BLaER1 treated with 17β-estradiol and CSF1 and Interleukin-3, amounts not matched to agents 10 nM and 100 nM (cell line): ENCODE results near the gene COX8A.
A peak's percentile ranks its signal among the peaks of the same experiment; 100 is the strongest.

Experiments used
- H3K27ac ChIP-seq, 11 experiments: shearing (Covaris generic); formaldehyde crosslinking; 2 replicates each; pipeline ENCODE4 v1.8.1; 2022
- H3K27me3 ChIP-seq, 11 experiments: shearing (Covaris generic); formaldehyde crosslinking; 2 replicates each; pipeline ENCODE4 v1.8.1; 2022
- H3K36me3 ChIP-seq, 11 experiments: shearing (Covaris generic); formaldehyde crosslinking; 2 replicates each; pipeline ENCODE4 v1.8.1; 2022
- H3K4me1 ChIP-seq, 10 experiments: shearing (Covaris generic); formaldehyde crosslinking; 2 replicates each; pipeline ENCODE4 v1.8.1; 2022
- H3K4me2 ChIP-seq, 11 experiments: shearing (Covaris generic); formaldehyde crosslinking; 2 replicates each; pipeline ENCODE4 v1.8.1; 2022
- H3K4me3 ChIP-seq, 10 experiments: shearing (Covaris generic); formaldehyde crosslinking; 2 replicates each; pipeline ENCODE4 v1.8.1; 2022
- H3K9ac ChIP-seq, 11 experiments: shearing (Covaris generic); formaldehyde crosslinking; 2 replicates each; pipeline ENCODE4 v1.8.1; 2022
- H3K9me3 ChIP-seq, 11 experiments: shearing (Covaris generic); formaldehyde crosslinking; replicated peaks in 1 of 11; 2 replicates each; pipeline ENCODE4 v1.8.1; 2022
- H4K20me1 ChIP-seq, 11 experiments: shearing (Covaris generic); formaldehyde crosslinking; 2 replicates each; pipeline ENCODE4 v1.8.1; 2022
- Cebpa-rat ChIP-seq, 11 experiments: shearing (Covaris generic); IDR thresholded peaks; 2 replicates each; pipeline ENCODE4 v1.8.1; 2022

Gene COX8A

GRCh38 chr11:64001484-64002420, 27.3 kb downstream of the COX8A start:
- no peak for TF ChIP-seq Cebpa-rat (IDR thresholded peaks at IDR 0.05)
- H4K20me1 ChIP-seq: peaks cover 35 to 95% (median 79%) of the 10 kb centered on the region in 11 experiments; a peak in 21 of 22 replicates
- no peaks in the 10 kb centered on the region for H3K9me3 ChIP-seq
- peaks cover 55 to 79% (median 73%) of the 10 kb centered on the region in 10 experiments for H3K4me1 ChIP-seq
- peak overlapping the region in 8 of 11 experiments; percentile 1 to 56 (median 41); a peak in 12 of 22 replicates for H3K9ac ChIP-seq
- H3K27ac ChIP-seq: peak overlapping the region in 3 of 11 experiments; percentile 25 to 55 (median 46); a peak in 5 of 22 replicates
- H3K27me3 ChIP-seq: peaks cover 9 to 44% (median 24%) of the 10 kb centered on the region in 11 experiments
- peak overlapping the region in 2 of 10 experiments; percentile 28 to 38; a peak in 2 of 20 replicates for H3K4me3 ChIP-seq
- peaks cover 16 to 24% (median 20%) of the 10 kb centered on the region in 11 experiments for H3K36me3 ChIP-seq
- peak overlapping the region; percentile 77 to 97 (median 92) for H3K4me2 ChIP-seq

DNA sequence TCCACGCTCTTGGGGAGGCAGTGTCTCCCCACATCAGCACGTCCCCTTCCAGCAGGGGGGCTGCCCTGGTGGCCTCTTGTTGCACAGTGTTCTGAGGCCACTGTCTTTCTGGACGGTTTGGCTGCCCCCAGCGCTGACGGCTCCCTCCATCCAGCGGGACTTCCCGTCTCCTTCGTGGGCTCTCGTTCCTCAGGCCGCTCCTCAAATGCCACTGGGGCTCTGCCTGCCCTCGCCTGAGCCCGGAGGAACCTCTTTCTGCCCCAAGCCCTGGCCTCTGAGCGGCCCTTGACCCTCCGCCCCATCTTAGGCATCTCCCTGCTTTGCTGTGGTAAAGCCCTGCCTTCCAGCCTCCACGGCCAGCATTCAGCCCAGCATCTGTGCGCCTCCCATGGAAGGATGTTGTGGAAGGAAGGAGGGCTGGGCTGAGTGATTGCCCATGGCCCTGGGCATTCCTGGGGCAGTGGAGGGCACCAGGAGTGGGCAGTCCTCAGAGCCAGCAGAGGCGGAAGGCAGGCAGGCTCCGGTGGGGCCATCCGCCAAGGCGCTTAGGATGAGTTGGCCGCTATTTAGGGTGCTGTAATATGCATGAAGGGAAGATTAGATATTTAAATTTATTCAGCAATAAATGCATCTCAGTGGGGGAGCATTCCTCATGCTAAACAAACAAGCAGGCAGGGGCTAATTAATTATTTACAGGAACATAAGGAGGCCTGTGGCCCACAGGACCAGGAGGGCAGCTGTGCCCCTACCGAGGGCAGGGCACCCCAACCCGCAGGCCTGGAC, 29.6 kb downstream of the COX8A start:
- Histone ChIP-seq H3K27ac (peak overlapping the region in 1 of 11 experiments; percentile 24; a peak in 1 of 22 replicates), H3K36me3 (peaks cover 0 to 2% (median 0%) of the 10 kb centered on the region in 11 experiments; a peak in 1 of 22 replicates), H3K4me1 (peaks cover 47 to 69% (median 63%) of the 10 kb centered on the region in 10 experiments), H3K9ac (no peak overlapping the region), H3K4me3 (no peak overlapping the region), H3K4me2 (peak overlapping the region in 8 of 11 experiments; percentile 4 to 95 (median 36); a peak in 12 of 22 replicates), H3K9me3 (no peaks in the 10 kb centered on the region), H3K27me3 (peaks cover 32 to 65% (median 45%) of the 10 kb centered on the region in 11 experiments), H4K20me1 (peaks cover 13 to 95% (median 73%) of the 10 kb centered on the region in 11 experiments; a peak in 21 of 22 replicates)
- TF ChIP-seq Cebpa-rat (IDR thresholded peaks at IDR 0.05): no peak

GRCh38 chr11:64004590-64004984, 30.2 kb downstream of the COX8A start:
- Histone ChIP-seq H3K4me3 (no peak overlapping the region), H3K27me3 (peaks cover 34 to 66% (median 47%) of the 10 kb centered on the region in 11 experiments), H3K4me2 (peak overlapping the region in 5 of 11 experiments; percentile 4 to 95 (median 43); a peak in 2 of 22 replicates), H3K36me3 (no peaks in the 10 kb centered on the region), H3K9me3 (no peaks in the 10 kb centered on the region), H3K4me1 (peaks cover 41 to 63% (median 58%) of the 10 kb centered on the region in 10 experiments), H3K9ac (no peak overlapping the region), H3K27ac (no peak overlapping the region), H4K20me1 (peaks cover 7 to 95% (median 67%) of the 10 kb centered on the region in 11 experiments; a peak in 21 of 22 replicates)
- no peak for TF ChIP-seq Cebpa-rat (IDR thresholded peaks at IDR 0.05)

- Histone ChIP-seq H3K4me2 (no peak overlapping the region), H3K36me3 (peaks cover 0 to 4% (median 0%) of the 10 kb centered on the region in 11 experiments; a peak in 4 of 22 replicates), H3K27me3 (peaks cover 34 to 58% (median 41%) of the 10 kb centered on the region in 11 experiments)
These were observed 31.3 kb downstream of the COX8A start for GRCh38 chr11:64005691-64006090.

GRCh38 chr11:64006398-64006797, 32.0 kb downstream of the COX8A start:
- Histone ChIP-seq H3K27ac (no peak overlapping the region), H3K27me3 (peaks cover 31 to 52% (median 41%) of the 10 kb centered on the region in 11 experiments), H3K36me3 (peaks cover 0 to 10% (median 0%) of the 10 kb centered on the region in 11 experiments; a peak in 4 of 22 replicates), H3K9ac (no peak overlapping the region), H3K4me1 (peaks cover 26 to 45% (median 42%) of the 10 kb centered on the region in 10 experiments), H4K20me1 (peaks cover 0 to 80% (median 50%) of the 10 kb centered on the region in 11 experiments; a peak in 20 of 22 replicates), H3K4me2 (peak overlapping the region in 6 of 11 experiments; percentile 62 to 90 (median 82); a peak in 7 of 22 replicates), H3K4me3 (no peak overlapping the region), H3K9me3 (peaks cover 10 to 15% (median 14%) of the 10 kb centered on the region in 11 experiments)
- TF ChIP-seq Cebpa-rat (IDR thresholded peaks at IDR 0.05): no peak

More at GRCh38 chr11:64005691-64006090, 31.3 kb downstream of the COX8A start:
- H3K27ac ChIP-seq: no peak overlapping the region
- peaks cover 33 to 53% (median 49%) of the 10 kb centered on the region in 10 experiments for H3K4me1 ChIP-seq
- no peak overlapping the region for H3K9ac ChIP-seq
- H4K20me1 ChIP-seq: peaks cover 0 to 85% (median 58%) of the 10 kb centered on the region in 11 experiments; a peak in 20 of 22 replicates
- H3K4me3 ChIP-seq: no peak overlapping the region
- H3K9me3 ChIP-seq: peaks cover 6 to 8% (median 7%) of the 10 kb centered on the region in 11 experiments; a peak in 21 of 22 replicates
- TF ChIP-seq Cebpa-rat (IDR thresholded peaks at IDR 0.05): no peak

DNA sequence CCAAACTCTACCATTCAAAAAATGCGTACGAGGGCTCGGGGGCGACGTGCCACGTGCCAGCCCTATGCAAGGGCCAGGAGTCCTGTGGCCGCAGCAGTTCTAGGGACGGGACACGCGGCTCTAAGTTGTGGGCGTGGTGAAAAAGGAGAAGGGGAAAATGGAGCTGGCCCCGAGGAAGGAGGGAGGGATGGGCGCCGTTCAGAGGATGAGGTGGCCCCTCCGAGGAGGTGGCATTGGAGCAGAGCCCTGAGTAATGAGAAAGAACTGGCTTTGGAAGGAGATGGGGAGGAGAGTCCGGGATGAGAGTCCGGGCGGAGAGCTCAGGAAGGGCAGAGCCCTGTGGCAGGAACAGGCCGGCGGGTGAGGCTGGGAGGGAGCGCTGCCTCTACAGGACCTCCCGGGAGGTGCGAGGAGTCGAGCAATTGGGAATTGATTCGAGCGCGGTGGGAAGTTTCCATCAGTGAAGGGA, 32.8 kb downstream of the COX8A start:
- H3K36me3 ChIP-seq: peaks cover 0 to 10% (median 0%) of the 10 kb centered on the region in 11 experiments; a peak in 4 of 22 replicates
- no peak overlapping the region for H3K27ac ChIP-seq
- peaks cover 0 to 79% (median 43%) of the 10 kb centered on the region in 11 experiments; a peak in 19 of 22 replicates for H4K20me1 ChIP-seq
- peak overlapping the region in 3 of 11 experiments; percentile 15 to 50 (median 46); a peak in 5 of 22 replicates for H3K9ac ChIP-seq
- H3K4me1 ChIP-seq: peaks cover 18 to 38% (median 34%) of the 10 kb centered on the region in 10 experiments
- H3K9me3 ChIP-seq: peaks cover 10 to 15% (median 14%) of the 10 kb centered on the region in 11 experiments
- peak overlapping the region; percentile 36 to 91 (median 69) for H3K4me2 ChIP-seq
- peak overlapping the region in 4 of 10 experiments; percentile 39 to 59 (median 50); a peak in 8 of 20 replicates for H3K4me3 ChIP-seq
- no peak for TF ChIP-seq Cebpa-rat (IDR thresholded peaks at IDR 0.05)
- H3K27me3 ChIP-seq: peaks cover 28 to 45% (median 41%) of the 10 kb centered on the region in 11 experiments

- peak overlapping the region in 3 of 11 experiments; percentile 15 to 50 (median 46); a peak in 4 of 22 replicates for H3K9ac ChIP-seq
- H3K4me1 ChIP-seq: peaks cover 14 to 32% (median 28%) of the 10 kb centered on the region in 10 experiments
- H4K20me1 ChIP-seq: peaks cover 0 to 73% (median 37%) of the 10 kb centered on the region in 11 experiments; a peak in 19 of 22 replicates
- H3K27ac ChIP-seq: no peak overlapping the region
- peaks cover 0 to 10% (median 0%) of the 10 kb centered on the region in 11 experiments; a peak in 4 of 22 replicates for H3K36me3 ChIP-seq
- peak overlapping the region; percentile 36 to 91 (median 69) for H3K4me2 ChIP-seq
- peak overlapping the region in 4 of 10 experiments; percentile 39 to 59 (median 50); a peak in 8 of 20 replicates for H3K4me3 ChIP-seq
- H3K9me3 ChIP-seq: peaks cover 10 to 15% (median 14%) of the 10 kb centered on the region in 11 experiments
- no peak for TF ChIP-seq Cebpa-rat (IDR thresholded peaks at IDR 0.05)
- H3K27me3 ChIP-seq: peaks cover 28 to 45% (median 41%) of the 10 kb centered on the region in 11 experiments
These were observed 33.3 kb downstream of the COX8A start for GRCh38 chr11:64007629-64008282.
